Kidney epithelial cell (primary cell): ENCODE results near the gene GART. TPM values are rescaled to one million over a fixed set of nuclear protein-coding genes. Genes with fewer than 3 reads are reported as not detected.
"Not testable (repeated sequence)": the region's sequence is repeated elsewhere in the genome, so short reads cannot be mapped to it uniquely, and the experiment has no call there.

Experiments used
- DNase-seq: peaks from one replicate; pipeline ENCODE4 v3.0.0-alpha.2; 2010; ENCODE audit warnings: low read depth
- H3K27me3 ChIP-seq: 2 replicates; pipeline ENCODE4 v1.6.0; 2011; ENCODE audit warnings: low read length; ENCODE audit not compliant: control insufficient read depth, insufficient read depth
- H3K36me3 ChIP-seq: 2 replicates; pipeline ENCODE4 v1.5.1; 2011; ENCODE audit warnings: low read length; ENCODE audit not compliant: control insufficient read depth, insufficient read depth
- H3K4me3 ChIP-seq: 2 replicates; pipeline ENCODE4 v1.5.1; 2011; ENCODE audit warnings: low read depth, mild to moderate bottlenecking, control low read depth, low read length
- total RNA-seq: library from RNA; depleted of rRNA; stranded (reverse); fragments of >200 nt; gene quantifications from 2 replicates; pipeline ENCODE4 v1.2.3, GENCODE V29; 2015
- TF ChIP-seq, protein P1 (sequence below): IDR thresholded peaks from 2 replicates; pipeline ENCODE4 v1.5.1; 2011; ENCODE audit warnings: mild to moderate bottlenecking, moderate library complexity, low read length, control low read depth, inconsistent platforms; ENCODE audit not compliant: insufficient read depth, poor library complexity, severe bottlenecking

The GART gene
- total RNA-seq, 1 donor from 2014 or later: 161 TPM

DNA sequence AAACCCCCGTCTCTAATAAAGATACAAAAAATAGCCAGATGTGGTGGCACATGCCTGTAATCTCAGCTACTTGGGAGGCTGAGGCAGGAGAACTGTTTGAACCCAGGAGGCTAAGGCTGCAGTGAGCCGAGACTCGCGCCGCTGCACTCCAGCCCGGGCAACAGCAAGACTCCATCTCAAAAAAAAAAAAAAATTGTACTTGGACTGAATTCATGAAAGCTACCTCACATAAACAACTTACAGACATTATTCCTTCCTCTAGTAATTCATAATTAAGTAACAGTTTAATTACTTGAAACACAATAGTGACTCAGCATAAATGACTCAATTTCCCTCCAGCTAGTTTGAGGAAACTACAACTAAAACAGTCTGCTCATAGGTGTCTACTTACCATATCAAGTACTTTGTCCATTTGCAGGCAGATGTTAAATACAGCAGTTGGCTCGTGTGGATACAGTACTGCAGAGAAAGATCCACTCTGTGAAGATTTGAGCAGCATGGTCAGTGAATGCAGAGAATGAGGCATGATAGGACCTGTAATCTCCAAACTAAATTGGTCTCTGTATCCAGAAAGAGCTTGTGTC, 37.1 kb upstream of the GART start:
- Histone ChIP-seq H3K27me3 (no peaks in the 10 kb centered on the region), H3K4me3 (no peak overlapping the region), H3K36me3 (no peaks in the 10 kb centered on the region)
- TF ChIP-seq, protein P1, sequence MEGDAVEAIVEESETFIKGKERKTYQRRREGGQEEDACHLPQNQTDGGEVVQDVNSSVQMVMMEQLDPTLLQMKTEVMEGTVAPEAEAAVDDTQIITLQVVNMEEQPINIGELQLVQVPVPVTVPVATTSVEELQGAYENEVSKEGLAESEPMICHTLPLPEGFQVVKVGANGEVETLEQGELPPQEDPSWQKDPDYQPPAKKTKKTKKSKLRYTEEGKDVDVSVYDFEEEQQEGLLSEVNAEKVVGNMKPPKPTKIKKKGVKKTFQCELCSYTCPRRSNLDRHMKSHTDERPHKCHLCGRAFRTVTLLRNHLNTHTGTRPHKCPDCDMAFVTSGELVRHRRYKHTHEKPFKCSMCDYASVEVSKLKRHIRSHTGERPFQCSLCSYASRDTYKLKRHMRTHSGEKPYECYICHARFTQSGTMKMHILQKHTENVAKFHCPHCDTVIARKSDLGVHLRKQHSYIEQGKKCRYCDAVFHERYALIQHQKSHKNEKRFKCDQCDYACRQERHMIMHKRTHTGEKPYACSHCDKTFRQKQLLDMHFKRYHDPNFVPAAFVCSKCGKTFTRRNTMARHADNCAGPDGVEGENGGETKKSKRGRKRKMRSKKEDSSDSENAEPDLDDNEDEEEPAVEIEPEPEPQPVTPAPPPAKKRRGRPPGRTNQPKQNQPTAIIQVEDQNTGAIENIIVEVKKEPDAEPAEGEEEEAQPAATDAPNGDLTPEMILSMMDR: no peak
- no peak for DNase-seq

DNA sequence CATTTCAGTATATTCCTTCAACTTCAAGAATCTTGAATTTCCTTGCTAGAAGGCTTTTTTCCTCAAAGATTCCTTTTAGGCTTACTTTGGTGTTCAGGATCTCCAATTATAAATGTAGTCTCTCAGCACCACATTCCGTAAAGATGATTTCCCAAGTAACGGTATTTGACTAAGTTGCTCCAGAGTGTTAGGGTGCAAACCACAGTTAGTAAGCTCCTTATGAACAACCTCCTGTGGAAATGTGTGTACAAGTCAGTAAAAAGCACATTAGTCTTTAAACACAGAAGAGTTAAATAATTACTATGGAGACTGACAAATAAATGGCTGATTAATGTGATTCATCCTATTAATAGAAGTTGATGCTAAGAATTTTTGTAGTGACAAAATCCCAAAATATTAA, 36.3 kb upstream of the GART start:
- TF ChIP-seq, protein P1: no peak
- no peak overlapping the region for H3K4me3 ChIP-seq
- no peaks in the 10 kb centered on the region for H3K27me3 ChIP-seq
- DNase-seq: no peak
- H3K36me3 ChIP-seq: no peaks in the 10 kb centered on the region

DNA sequence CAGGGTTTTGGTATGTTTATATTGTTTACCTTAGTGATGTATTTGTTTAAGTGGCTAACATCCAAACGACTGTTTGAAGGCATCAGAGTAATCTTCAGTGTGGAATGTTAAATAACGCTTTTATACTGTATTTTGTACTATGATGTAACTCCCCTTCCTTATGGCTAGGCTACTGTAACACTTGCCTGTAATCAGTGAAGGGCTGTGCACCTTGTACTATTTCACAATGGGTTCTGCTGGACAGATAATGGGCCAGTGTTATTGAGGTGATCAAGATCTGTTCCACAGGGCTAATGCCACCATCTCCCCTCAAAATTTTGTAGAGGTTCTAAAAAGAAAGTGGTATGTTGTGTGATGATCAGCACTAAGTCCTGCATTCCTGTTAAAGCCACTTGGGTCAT, 34.8 kb upstream of the GART start:
- not testable (repeated sequence) for DNase-seq, H3K27me3 ChIP-seq, H3K36me3 ChIP-seq

DNA sequence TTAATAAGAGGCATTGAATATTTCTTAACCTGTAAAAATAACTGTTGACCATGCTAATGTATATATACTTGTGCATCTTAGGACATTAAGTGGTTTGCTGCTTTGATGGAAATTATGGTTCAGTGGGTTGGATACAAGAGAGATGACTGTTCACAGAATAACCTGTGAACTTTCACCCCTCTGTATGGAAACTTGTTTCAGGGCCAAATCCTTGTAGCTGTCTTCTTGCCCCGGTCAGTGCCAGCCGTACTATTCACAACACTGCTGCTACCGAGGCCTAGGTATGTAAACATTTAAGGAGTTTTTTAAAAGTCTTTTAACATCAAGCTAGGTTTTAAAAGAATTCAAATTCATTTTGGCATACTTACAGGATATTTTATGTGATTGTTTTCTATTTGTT, 30.4 kb upstream of the GART start:
- TF ChIP-seq, protein P1: no peak
- no peak for DNase-seq
- no peaks in the 10 kb centered on the region for H3K36me3 ChIP-seq
- H3K27me3 ChIP-seq: no peaks in the 10 kb centered on the region
- H3K4me3 ChIP-seq: no peak overlapping the region

More for the DNA sequence above, 34.8 kb upstream of the GART start:
- H3K4me3 ChIP-seq: not testable (repeated sequence)

DNA sequence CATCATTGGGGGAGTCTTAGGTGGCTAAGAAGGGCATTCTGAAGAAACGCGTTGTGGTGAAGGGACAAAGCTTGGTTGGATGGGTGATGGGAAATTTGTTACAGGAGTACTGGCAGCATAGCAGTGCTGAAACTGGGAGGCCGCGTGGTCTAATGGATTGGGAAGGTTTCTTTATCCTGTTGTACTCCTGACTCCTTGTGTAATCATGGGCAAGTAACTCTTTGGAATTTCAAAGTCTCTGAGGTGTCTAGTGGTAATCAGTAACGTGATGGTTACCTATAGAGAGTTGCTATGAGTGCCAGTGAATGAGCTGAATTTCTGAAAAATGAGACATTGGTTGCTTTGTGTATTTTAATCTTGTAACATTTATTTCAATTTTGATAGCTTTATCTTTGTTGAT, 28.1 kb upstream of the GART start:
- no peaks in the 10 kb centered on the region for H3K36me3 ChIP-seq
- no peaks in the 10 kb centered on the region for H3K27me3 ChIP-seq
- TF ChIP-seq, protein P1: no peak
- H3K4me3 ChIP-seq: no peak overlapping the region
- no peak for DNase-seq

DNA sequence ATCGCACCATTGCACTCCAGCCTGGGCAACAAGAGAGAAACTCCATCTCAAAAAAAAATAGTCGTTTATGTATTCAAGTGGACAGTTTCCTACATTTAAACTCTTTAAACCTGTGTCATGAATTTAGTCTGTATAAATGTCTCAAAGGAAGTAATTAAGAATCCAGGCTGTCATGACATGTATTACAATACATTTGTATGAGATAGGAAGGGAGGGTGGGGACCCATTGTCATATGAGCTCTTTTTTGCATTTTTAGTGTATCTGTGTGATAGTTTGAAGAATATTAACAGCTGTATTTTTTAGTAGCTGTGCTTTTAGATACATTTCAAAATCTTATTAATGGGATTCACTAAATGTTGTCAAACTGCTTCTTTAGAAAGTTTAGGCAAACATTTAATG, 26.5 kb upstream of the GART start:
- TF ChIP-seq, protein P1: no peak
- no peaks in the 10 kb centered on the region for H3K36me3 ChIP-seq
- DNase-seq: no peak

DNA sequence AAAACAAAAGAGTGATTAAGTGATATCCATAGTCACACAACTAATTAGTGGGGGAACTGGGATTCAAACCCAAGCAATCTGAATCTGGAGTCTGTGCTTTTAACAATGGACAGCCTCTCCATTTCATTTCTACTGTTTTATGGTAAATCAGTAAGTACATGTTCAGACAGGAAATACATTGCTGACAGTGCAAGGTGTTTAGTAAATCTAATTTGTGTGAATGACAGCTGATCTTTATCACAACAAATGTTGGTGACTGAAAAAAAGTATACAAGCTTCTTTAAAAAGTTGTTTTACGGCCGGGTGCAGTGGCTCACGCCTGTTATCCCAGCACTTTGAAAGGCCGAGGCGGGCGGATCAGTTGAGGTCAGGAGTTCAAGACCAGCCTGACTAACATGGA, 26.0 kb upstream of the GART start:
- no peaks in the 10 kb centered on the region for H3K36me3 ChIP-seq
- H3K4me3 ChIP-seq: no peak overlapping the region
- no peak for DNase-seq
- TF ChIP-seq, protein P1: no peak
- no peaks in the 10 kb centered on the region for H3K27me3 ChIP-seq

More for the DNA sequence above, 26.5 kb upstream of the GART start:
- Histone ChIP-seq H3K4me3 (no peak overlapping the region), H3K27me3 (no peaks in the 10 kb centered on the region)
